ENCODE data around the gene ZFAND3. TPM values are rescaled to one million over a fixed set of nuclear protein-coding genes. Genes with fewer than 3 reads are reported as not detected.

Gene ZFAND3
- polyA plus RNA-seq, 2 of the 4 experiments (the other 2 are of a cell fraction): 12.0 to 50.0 TPM

DNA sequence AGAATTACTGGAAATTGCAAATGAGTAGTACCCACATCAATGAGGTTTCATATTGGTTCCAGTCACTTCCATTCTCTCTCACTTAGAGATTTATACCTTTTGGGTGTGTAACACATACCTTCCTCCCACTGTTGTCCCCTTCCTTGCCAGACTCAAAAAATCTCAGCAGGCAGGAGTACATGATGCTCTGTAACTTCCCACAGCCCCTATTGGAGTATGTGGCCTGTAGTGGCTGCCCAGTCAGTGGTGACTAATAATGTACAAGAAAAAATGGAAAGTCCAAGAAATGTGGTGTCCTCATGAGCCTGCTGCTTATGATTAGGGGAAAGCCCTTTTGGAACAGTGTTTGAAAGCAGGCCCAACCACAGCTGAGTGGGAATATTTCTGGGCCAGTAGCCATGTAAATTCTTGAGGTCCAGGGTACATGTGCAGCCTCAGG, 312.0 kb downstream of the ZFAND3 start:
- Histone ChIP-seq H3K9me3 (no peaks in the 10 kb centered on the region), H3K4me1 (no peaks in the 10 kb centered on the region), H3K27ac (no peak overlapping the region), H3K4me2 (no peak overlapping the region), H3K4me3 (no peak overlapping the region)
- TF ChIP-seq FOSL2 (IDR thresholded peaks at IDR 0.05): no peak
- TF ChIP-seq FOSL2 (CRISPR knock-in tag; IDR thresholded peaks at IDR 0.05): no peak
- no peak for TF ChIP-seq RFX5 (IDR thresholded peaks at IDR 0.05)
- no peak for TF ChIP-seq POLR2AphosphoS2 (conservative IDR thresholded peaks at IDR 0.05; ENCODE audit: low read length)
- TF ChIP-seq ZSCAN20 (CRISPR knock-in tag; IDR thresholded peaks at IDR 0.05): no peak
- TF ChIP-seq ZNF302 (CRISPR knock-in tag; IDR thresholded peaks at IDR 0.05): no peak
- TF ChIP-seq E2F6 (IDR thresholded peaks at IDR 0.05; ENCODE audit: borderline replicate concordance, low read depth): no peak
- TF ChIP-seq PHF8 (IDR thresholded peaks at IDR 0.05; ENCODE audit: borderline replicate concordance, low read depth): no peak
- no peak for ATAC-seq
- ChIA-PET POLR2A (no interaction called here), CTCF (no interaction called here)
- DNase-seq (ENCODE audit: low read depth in 1 of 2, low spot score in 1 of 2): no peak
- no peak for FAIRE-seq

DNA sequence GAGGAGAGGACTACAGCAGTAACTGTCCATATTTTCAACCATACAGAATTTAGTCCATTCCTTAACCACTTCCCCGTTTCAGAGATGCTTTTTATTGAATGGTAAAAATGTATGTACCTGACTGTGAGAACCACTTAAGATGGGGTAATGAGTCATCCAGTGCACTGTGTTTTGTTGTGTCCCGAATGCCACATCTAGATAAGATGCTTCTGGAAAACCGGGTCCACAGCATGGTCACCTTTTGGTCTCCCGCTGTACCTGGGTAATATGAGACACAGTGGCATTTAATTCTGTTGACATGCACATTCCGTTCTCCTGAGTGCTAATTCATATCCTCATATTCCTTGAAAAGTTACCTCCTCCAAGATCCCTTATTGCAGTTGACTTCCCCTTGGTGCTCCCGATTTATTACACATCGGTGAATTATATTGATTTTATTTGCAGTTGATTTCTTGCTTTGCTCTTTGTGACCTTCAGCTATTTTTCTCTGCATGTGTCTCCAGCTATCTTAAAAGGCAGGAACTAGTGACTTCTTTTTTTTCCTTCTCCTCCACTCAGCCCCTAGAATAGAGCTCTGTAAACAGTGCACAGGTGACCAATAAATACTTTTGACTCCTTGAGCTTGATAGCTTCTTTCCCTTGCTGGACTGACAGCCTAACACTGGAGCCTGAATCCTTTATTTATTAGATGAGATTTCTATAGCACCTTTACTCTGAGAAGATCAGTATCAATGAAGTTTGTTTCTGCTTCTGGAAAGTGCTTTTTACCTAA, 314.6 kb downstream of the ZFAND3 start:
- 86% methylated on average over 7 of the region's 7 CpGs for WGBS (ENCODE audit: missing lambda C conversion rate)
- no peak for ATAC-seq
- Histone ChIP-seq H3K4me1 (no peaks in the 10 kb centered on the region), H3K4me3 (no peak overlapping the region), H3K4me2 (no peak overlapping the region), H3K9me3 (no peaks in the 10 kb centered on the region), H3K27ac (no peak overlapping the region)
- no peak for DNase-seq (ENCODE audit: low read depth in 1 of 2, low spot score in 1 of 2)
- CTCF ChIA-PET: interaction anchor here (0.6 kb wide), 2 partner anchors 41 to 140 kb away, joined by 3 read pairs; no protein-coding TSS in a partner anchor
- POLR2A ChIA-PET: no interaction called here
- no peak for FAIRE-seq
- TF ChIP-seq HEYL (CRISPR knock-in tag; IDR thresholded peaks at IDR 0.05) (no peak), HOXB13 (CRISPR knock-in tag; IDR thresholded peaks at IDR 0.05; ENCODE audit: low read depth) (no peak), FOXS1 (CRISPR knock-in tag; IDR thresholded peaks at IDR 0.05) (no peak), SMC3 (IDR thresholded peaks at IDR 0.05) (no peak), REST (IDR thresholded peaks at IDR 0.05) (no peak), GATA3 (IDR thresholded peaks at IDR 0.05; ENCODE audit: borderline replicate concordance) (no peak), ZSCAN20 (CRISPR knock-in tag; IDR thresholded peaks at IDR 0.05) (no peak), NPAS2 (CRISPR knock-in tag; IDR thresholded peaks at IDR 0.05; ENCODE audit: borderline replicate concordance) (no peak), ESRRA (IDR thresholded peaks at IDR 0.05; ENCODE audit: borderline replicate concordance, low read length) (no peak), E2F6 (IDR thresholded peaks at IDR 0.05; ENCODE audit: borderline replicate concordance, low read depth) (no peak), TP53 (CRISPR knock-in tag; IDR thresholded peaks at IDR 0.05) (no peak), JUNB (IDR thresholded peaks at IDR 0.05) (no peak), HOXB5 (CRISPR knock-in tag; IDR thresholded peaks at IDR 0.05) (no peak), RAD21 (conservative IDR thresholded peaks at IDR 0.05 in 1 of 2, IDR thresholded peaks at IDR 0.05 in 1 of 2) (no peak)
- TF ChIP-seq, protein P1, sequence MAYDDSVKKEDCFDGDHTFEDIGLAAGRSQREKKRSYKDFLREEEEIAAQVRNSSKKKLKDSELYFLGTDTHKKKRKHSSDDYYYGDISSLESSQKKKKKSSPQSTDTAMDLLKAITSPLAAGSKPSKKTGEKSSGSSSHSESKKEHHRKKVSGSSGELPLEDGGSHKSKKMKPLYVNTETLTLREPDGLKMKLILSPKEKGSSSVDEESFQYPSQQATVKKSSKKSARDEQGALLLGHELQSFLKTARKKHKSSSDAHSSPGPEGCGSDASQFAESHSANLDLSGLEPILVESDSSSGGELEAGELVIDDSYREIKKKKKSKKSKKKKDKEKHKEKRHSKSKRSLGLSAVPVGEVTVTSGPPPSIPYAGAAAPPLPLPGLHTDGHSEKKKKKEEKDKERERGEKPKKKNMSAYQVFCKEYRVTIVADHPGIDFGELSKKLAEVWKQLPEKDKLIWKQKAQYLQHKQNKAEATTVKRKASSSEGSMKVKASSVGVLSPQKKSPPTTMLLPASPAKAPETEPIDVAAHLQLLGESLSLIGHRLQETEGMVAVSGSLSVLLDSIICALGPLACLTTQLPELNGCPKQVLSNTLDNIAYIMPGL (CRISPR knock-in tag; IDR thresholded peaks at IDR 0.05; ENCODE audit: borderline replicate concordance): no peak
- TF ChIP-seq, protein P2, sequence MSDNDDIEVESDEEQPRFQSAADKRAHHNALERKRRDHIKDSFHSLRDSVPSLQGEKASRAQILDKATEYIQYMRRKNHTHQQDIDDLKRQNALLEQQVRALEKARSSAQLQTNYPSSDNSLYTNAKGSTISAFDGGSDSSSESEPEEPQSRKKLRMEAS (IDR thresholded peaks at IDR 0.05): no peak
- TF ChIP-seq, protein P3, sequence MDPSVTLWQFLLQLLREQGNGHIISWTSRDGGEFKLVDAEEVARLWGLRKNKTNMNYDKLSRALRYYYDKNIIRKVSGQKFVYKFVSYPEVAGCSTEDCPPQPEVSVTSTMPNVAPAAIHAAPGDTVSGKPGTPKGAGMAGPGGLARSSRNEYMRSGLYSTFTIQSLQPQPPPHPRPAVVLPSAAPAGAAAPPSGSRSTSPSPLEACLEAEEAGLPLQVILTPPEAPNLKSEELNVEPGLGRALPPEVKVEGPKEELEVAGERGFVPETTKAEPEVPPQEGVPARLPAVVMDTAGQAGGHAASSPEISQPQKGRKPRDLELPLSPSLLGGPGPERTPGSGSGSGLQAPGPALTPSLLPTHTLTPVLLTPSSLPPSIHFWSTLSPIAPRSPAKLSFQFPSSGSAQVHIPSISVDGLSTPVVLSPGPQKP (IDR thresholded peaks at IDR 0.05; ENCODE audit: low read depth, low read length): no peak

Measured in A549 (cell line).